ENCODE data around the gene MUTYH.

DNA sequence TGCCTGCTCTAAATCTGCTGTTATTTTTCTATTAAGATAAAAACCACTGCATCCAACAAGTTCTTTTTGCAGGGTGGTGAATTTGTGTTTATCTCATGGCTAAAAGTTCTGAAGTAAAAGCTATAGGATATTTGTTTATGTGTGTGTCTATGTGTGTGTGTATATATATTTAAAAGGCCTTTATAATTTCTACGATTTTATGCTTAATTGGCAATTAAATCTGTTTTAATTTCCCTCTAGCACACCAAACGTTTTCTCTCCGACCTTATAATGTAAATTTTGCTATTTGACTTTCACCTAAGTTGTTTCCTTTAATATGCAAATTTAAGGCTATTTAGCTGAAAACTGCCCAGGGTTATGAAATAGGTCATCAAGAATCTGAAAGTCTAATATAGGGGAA lies 33.3 kb downstream of the MUTYH start:
- TF ChIP-seq, protein P1, sequence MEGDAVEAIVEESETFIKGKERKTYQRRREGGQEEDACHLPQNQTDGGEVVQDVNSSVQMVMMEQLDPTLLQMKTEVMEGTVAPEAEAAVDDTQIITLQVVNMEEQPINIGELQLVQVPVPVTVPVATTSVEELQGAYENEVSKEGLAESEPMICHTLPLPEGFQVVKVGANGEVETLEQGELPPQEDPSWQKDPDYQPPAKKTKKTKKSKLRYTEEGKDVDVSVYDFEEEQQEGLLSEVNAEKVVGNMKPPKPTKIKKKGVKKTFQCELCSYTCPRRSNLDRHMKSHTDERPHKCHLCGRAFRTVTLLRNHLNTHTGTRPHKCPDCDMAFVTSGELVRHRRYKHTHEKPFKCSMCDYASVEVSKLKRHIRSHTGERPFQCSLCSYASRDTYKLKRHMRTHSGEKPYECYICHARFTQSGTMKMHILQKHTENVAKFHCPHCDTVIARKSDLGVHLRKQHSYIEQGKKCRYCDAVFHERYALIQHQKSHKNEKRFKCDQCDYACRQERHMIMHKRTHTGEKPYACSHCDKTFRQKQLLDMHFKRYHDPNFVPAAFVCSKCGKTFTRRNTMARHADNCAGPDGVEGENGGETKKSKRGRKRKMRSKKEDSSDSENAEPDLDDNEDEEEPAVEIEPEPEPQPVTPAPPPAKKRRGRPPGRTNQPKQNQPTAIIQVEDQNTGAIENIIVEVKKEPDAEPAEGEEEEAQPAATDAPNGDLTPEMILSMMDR (IDR thresholded peaks at IDR 0.05), result no peak
- TF ChIP-seq POLR2A (IDR thresholded peaks at IDR 0.05), result no peak
